Measurements from ENCODE around the gene SLC9A9. TPM values are rescaled to one million over a fixed set of nuclear protein-coding genes. Genes with fewer than 3 reads are reported as not detected.
"Not testable (repeated sequence)": the region's sequence is repeated elsewhere in the genome, so short reads cannot be mapped to it uniquely, and the experiment has no call there.

SLC9A9 gene
- total RNA-seq, 1 donor from 2014 or later: 2.3 TPM

DNA sequence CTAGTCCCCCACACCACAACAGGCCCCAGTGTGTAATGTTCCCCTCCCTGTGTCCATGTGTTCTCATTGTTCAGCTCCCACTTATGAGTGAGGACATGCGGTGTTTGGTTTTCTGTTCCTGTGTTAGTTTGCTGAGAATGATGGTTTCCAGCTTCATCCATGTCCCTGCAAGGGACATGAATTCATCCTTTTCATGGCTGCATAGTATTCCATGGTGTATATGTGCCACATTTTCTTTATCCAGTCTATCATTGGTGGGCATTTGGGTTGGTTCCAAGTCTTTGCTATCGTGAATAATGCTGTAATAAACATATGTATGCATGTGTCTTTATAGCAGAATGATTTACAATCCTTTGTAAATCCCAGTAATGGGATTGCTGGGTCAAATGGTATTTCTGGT, 152.9 kb downstream of the SLC9A9 start:
- not testable (repeated sequence) for DNase-seq (ENCODE audit: low read depth, low spot score)

DNA sequence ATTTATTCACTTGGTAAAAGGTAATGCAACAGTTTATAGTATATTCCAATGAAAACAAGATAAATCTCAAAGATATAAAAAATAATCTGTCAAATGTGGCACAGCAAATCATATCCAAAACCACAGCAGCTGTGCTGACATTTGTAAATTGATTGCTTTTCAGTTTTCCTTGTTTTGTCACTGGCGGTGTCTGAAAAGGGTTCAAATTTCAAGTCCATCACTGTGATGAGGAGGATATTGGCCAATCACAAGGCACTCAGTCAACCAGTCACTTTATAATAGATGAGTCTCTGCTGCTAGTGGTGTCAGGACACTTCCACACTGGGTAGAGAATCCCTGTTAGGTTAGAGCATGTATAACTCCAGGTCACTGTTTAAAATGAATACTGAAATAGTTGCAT, 154.8 kb downstream of the SLC9A9 start:
- no peak for DNase-seq (ENCODE audit: low read depth, low spot score)

DNA sequence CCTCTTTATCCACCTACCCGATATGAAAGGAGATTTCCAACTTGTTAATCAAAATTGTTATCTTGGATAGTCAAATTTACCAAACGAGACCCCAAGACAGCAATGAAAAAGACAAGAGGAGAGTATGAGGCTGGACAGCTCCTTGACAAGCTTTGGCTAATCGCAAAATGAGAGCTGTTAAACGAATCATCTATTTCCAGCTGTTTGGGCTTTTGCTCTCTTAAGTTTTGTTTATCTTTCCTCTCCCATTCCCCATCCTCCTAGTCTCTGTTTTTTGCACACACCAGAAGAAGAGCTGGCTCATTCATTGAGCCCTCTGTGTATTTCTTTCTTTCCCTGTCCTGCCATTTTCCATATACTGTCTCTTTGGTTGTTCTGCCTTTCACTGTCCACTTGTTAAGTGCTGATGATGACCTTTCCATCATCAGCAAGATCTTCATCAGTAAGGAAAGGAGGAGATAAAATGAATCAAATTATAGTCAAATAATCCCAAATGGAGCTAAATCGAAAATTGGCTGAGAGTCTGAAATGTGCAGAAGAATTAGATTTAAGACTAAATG, 161.6 kb downstream of the SLC9A9 start:
- no peak for DNase-seq (ENCODE audit: low read depth, low spot score)

DNA sequence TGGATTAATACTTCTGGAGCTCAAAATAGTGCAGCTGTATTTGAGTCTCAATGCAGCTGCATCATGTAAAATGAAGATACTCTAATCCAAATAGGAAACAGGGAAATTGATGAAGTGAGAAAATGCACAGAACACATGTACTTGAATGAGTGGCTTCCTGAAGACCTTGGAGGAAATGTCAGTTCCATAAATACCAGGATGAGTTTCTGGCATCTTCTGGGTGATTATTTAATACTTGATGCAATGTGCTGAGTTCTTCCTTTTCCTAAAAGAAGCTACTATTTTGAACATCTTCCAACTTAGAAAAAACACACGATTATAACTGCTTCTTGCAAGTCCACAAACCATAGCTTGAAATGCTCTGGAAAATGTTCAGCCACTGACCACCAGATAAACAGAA, 162.8 kb downstream of the SLC9A9 start:
- no peak for DNase-seq (ENCODE audit: low read depth, low spot score)

DNA sequence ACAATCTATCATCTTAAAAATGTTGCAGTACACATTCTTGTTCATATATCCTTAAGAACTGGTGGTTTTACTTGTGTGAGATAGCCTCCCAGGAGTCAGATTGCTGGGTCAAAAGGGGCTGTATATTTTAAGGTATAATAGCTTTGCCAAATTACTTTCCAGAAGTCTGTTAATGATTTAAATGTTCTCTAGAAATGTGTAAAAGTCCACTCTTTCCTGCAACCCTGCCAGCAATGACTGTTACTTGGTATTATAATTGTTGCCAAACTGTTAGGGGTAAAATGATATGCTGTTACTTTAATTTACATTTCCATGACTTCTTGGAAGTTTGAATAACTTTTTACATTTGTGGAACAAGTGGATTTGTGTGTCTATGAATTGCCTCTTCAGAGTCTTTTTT, 170.8 kb downstream of the SLC9A9 start:
- DNase-seq (ENCODE audit: low read depth, low spot score): no peak

DNA sequence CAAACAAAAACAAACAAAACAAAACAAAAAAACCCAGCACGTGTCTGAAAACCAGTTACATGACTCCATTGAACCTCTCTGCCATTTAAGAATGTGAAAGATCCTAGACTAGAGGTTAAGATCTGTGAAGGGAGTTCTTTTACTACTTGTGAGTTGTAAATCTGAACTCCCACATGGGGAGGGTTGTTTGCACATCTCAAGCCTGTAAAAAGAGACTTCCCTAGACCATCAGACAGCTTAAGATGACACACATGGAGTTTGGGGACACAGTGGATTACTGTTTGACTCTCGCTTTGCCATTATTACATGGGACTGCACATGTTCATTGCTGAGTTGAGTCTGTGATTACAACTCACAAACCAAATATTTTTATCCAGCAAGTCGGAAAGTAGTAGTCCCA, 171.5 kb downstream of the SLC9A9 start:
- no peak for DNase-seq (ENCODE audit: low read depth, low spot score)

DNA sequence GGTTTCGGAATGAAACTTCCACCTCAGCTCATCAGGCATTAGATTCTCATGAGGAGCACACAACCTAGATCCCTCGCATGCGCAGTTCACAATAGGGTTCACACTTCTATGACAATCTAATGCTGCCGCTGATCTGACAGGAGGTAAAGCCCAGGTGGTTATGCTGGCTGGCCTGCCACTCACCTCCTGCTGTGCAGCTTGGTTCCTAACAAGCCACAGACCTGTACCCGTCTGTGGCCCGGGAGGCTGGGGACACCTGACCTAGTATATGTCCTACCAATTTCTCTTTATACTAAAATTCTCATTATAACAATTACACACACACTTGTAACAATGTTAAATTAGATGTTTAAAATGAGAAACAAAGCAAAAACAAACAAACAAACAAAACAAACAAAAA, 172.2 kb downstream of the SLC9A9 start:
- DNase-seq (ENCODE audit: low read depth, low spot score): no peak

DNA sequence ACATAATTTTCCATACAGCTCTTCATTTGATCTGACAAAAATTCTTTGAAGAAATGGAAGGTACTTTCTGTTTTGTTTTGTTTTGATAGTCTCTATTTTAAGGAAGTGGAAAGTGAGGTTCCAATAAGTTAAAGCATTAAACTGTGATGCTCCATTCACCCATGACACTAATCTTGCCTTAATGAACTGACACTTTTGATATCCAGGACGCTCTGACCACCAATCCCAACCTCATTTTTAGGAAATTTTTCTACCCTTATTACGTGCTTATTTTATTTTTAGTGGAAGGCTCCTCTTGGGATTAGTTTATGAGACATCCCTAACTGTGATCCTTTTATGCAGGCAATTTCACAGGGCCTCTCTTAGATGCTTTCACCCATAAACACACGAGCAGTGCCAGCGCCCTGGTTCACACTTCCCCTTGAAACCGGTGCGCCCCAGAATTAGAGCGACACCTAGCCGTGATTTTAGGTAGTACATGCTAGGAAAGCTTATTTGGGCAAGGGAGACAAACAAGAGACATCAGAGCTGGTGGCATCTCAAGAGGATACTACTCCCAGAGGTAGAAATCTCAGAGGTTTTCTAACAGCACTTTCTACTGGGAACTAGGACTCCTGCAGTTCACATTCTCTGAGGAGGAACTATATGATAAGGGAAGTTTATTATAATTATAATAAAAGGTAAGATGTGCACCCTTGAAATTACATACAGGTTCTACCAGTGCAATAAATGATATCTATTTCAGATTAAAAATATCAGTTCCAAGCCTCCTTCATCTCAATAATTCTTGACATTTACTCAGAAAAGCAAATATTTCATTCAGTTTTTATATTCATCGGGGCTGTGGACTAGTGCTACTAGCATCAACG, 173.9 kb downstream of the SLC9A9 start:
- DNase-seq (ENCODE audit: low read depth, low spot score): peak; percentile 11

DNA sequence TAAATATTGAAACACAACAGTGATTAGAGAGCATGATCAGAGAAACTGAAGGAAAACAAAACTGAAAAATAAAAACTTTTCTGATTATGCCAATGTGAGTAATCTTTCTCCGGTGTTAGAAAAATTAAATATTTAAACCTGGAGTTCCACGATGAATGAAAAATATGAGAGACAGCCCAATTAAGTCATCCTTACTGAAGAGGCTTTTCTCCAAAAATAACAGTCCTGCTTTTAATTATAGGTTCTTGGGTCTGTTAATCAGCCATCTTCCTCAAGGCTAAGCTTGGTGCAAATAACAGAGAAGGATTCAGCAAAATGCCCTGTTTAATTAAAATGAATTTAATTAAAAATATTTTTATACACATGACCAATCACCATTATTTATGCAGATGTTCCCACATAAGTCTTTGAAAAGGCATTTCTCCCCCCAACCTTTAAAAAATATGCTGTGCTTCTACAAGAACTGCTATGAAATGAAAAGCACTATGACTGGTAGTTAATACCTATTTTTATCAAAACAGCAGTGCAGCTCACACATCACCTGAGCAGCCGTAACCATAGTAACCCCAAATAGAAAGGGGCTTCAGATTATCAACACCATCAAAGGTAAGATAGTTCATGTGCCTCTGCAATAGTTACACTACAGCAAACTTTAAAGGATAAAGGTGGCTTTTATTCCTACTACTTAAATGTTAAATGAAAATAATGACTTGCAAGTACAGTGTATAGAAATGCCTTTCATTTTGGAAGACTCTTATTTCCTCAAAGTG, 175.7 kb downstream of the SLC9A9 start:
- DNase-seq (ENCODE audit: low read depth, low spot score): no peak

DNA sequence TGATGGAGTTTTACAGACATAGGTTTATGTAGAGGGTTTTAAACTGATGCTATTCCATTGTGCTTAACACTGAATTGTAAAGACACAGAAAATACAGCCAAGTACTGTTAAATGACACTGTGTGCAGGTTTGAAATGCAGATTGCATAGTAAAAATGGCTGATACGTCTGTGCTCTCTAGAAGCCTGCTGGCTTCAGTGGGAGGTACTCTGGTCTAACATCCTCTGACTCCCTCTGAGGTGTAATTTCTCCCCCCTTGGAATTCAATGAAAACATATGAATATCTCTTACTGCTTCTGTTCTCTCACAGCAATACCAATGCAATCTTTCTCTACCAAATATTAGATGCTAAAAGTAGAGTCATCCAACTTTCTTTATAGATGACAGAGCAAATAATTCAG, 176.6 kb downstream of the SLC9A9 start:
- DNase-seq (ENCODE audit: low read depth, low spot score): no peak

DNA sequence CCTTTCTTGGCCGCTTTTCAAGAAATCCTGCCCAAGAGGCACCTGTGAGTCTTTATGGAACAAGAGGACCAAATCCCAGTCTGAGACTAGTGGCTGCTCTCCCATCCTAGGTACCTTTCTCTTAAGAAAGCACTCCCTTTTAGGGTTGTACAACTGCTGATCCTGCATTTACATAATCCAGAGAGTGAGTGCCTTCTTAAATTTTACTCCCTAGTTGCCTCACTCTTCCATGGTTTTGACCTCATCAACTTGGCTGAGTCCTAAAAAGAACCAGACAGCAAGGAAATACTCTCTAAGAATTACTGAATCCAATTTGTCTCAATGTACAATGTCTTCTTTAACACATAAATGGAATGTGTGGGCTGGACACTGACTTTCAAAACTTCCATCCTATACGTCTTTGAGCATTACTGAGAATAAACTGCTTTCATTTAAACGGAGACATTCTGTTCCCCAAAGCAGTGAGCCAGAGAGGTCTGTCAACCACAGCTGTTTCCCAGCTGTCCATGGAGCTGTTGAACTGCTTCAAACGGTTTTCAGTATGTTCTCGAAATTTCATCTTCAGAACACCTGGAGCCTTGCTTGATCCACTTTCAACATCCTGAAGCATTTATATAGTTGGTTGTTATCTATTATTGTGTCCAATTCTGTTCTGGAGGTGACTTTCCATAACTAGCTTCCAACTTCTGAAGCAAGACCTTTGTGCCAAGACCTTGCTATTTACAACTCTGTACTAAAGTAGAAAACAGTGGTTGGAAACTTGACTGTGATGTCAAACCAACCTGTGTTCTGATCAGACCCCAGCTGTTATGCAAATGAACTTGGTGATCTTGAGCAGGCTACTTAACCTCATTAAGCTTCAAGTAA, 179.1 kb downstream of the SLC9A9 start:
- no peak for DNase-seq (ENCODE audit: low read depth, low spot score)

DNA sequence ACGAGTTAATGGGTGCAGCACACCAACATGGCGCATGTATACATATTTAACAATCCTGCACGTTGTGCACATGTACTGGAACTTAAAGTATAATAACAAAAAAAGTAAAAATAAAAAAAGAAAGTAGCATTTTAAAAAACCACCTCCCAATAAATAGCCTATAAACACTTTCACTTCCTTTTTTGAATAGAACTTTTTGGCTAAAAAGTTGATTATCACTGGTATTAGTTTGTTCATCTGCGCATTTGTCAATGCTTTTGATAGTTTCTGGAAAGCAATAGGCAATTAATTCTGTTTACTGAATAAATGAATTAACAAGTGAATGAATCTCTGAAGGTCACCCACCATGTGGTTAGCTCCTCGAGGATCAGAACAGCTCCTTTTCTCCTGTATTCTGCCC, 179.9 kb downstream of the SLC9A9 start:
- no peak for DNase-seq (ENCODE audit: low read depth, low spot score)

DNA sequence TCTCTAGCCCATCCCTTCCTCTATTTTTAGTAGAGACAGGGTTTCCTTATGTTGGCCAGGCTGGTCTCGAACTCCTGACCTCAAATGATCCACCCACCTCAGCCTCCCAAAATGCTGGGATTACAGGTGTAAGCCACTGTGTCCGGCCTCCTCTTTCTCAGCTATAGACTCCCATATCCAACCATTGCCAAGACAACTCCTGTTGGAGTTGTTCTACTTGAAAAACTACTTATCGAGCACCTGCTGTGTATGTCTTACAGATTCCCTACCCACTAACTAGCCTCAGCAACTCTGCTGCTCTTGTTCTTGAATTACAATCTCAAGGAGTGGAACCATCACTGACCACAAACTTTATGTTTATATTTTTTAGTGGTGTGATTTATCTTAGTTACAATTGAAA, 186.6 kb downstream of the SLC9A9 start:
- no peak for DNase-seq (ENCODE audit: low read depth, low spot score)

DNA sequence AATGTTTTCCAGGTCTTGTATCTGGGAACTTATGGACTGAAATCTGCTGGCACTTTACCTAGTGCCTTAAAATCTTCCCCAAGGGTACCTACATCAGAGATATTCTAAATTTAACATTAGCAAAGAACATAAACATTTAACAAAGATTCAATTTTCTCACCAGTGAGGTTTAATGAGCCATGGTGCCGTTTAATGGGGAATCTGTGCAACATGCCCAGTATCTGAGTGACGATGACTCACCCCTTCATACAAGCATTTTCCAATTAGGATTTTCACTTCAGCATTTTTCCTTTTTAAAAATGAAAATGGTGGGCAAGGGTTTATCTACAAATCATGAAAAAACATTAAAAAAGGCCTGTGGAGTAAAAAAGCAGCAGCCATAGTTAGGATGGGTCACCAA, 189.4 kb downstream of the SLC9A9 start:
- no peak for DNase-seq (ENCODE audit: low read depth, low spot score)

DNA sequence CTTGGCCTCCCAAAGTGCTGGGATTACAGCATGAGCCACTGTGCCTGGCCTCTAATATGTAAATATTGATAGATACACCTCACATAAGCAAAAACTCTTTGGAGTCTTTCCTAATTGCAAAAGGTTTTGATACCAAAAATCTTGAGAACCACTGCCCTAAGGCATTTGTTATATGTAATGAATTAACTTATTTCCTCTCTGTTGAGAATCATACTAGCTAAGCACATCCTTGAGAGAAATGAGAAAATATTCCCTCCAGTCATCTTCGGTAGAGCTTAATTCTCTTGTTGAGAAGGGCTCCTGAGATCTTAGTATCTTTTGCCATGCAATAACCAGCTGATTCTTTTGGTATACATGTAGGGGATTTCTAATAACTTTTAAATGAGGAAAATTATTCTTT, 190.2 kb downstream of the SLC9A9 start:
- DNase-seq (ENCODE audit: low read depth, low spot score): no peak

DNA sequence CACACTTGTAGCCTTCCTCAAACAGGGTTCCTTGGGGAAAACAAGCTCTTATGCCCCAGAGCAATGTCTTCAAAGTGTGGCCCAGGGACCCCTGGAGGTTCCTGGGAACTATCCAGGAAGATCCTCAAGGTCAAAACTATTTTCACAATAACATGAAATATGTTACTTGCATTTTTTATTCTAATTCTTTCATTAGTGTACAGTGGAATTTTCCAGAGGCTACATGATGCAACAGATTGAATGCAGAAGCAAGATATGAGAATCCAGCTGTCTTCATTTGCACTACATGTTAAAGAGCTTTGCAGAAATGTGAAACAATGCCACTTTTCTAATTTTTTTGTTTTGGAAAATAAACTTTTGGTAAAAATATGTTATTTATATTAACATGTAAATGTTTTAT, 190.9 kb downstream of the SLC9A9 start:
- DNase-seq (ENCODE audit: low read depth, low spot score): no peak

DNA sequence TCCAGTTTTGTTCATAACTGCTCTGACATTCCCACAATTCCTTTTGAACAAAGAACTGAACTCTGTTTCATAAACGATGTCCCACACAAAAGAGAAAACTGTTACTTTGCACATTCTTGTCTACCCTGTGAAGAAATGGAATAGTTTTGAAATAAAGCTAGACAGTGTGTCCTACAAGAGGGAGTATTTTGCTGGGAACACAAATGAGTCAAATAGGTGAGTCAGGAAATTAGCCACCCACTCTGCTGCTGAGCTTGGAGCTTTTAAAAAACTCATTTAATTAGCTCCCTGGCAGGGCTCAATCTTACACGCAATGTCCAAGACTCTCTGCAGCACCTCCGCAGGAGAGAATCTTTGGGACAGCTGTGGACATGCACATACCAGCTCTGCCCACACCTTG, 193.4 kb downstream of the SLC9A9 start:
- DNase-seq (ENCODE audit: low read depth, low spot score): no peak

DNA sequence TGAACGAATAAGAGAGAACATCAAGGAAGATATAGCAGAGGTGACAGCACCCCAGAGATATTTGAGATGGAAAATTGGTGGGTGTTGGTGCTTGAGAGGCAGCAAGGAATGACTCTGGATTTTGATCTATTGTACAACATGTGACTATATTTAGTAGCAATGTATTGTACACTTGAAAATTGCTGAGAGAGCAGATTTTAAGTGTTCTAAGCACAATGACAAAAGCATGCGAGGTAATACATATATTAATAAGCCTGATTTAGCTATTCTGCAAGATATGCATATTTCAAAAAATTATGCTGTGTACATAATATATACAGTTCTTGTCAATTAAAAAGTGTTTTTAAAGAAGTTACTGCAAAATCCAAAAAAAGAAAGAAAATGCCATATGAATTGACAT, 194.3 kb downstream of the SLC9A9 start:
- no peak for DNase-seq (ENCODE audit: low read depth, low spot score)

DNA sequence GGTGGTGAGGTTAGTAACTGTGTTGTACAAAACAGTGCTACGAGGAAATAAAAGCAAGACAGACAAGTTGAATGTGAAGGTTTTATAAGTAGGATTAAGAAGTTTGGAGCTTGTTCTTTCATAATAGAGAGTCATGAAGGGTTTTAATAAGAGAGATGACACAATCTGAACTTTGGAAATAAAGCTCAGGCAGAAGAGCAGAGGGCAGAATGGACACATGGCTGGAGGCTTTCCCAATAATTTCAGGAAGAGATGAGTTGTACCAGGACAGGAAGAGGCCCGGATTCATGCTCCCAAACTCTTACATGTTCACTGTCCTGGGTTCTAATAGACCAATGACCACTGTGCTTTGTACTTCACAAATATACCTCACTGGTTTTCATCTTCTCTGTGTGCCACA, 194.8 kb downstream of the SLC9A9 start:
- DNase-seq (ENCODE audit: low read depth, low spot score): no peak

DNA sequence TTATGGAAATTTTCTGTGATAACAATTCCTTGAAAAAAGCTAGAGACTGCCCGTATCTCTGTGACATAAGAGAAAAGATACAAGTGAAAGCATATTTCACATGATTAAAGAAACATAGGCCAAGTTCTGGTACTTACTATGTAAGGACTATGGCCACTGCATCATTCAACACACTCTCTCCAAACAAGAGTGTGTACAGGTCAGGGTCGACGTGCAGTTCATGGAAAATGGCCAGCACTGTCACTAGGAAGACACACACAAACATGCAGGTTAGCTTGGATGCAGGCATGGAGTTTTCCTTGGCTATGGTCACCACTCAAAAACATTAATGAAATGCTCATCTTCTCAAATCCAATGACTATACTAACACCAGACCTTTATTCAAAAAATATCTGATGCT, 196.2 kb downstream of the SLC9A9 start:
- no peak for DNase-seq (ENCODE audit: low read depth, low spot score)

DNA sequence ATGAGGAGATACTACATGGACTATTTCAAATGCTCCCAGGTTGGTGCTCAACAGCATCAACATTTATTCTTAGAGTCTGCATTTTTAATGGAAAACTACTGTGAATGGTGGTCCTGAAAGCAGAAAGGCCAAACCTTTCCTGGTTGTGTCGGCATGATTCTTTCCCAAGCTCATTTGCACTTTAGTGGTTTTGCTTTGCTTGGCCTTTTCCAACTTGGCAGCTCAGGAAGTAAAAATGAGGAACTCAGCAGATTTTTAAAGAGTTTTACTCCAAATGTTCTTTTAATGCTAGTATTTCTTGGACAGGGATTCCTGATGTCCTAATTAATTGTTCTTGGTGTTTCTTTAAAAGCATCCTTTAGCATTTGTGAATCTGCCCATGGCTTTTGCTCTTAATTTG, 197.4 kb downstream of the SLC9A9 start:
- DNase-seq (ENCODE audit: low read depth, low spot score): no peak

DNA sequence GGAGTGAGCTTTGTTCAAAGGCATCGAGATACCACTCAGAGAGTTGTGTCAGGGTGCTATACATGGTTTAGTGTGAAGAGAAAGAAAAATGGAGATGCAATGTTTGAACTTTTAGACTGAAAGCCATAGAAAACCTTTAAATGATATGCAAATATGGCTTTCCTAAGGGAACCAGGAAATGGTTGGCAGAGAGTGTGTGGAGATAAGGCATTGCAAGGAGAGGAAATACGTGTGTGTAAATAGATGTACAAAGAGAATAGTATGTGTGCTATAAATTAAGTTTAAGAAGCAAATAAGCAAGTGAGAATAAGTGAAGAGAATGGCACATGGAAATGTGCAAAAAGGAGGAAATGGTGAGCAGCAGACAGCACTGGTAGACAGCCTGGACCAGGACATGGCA, 198.1 kb downstream of the SLC9A9 start:
- DNase-seq (ENCODE audit: low read depth, low spot score): no peak

Data from pulmonary artery endothelial cell (primary cell).